Endothelial cell of umbilical vein (primary cell): ENCODE data around the gene DGCR8. TPM values are rescaled to one million over a fixed set of nuclear protein-coding genes. Genes with fewer than 3 reads are reported as not detected.

ENCODE experiments used
- BruUV-seq: library from RNA; stranded (reverse); fragments of 400-500 nt; replicated peaks from 2 replicates; lab custom pipeline; 2021; lab: Mats Ljungman, UMichigan
- CTCF ChIA-PET: fragments of 300-600, 350-600 bp; sonication (Branson Sonifier 250); formaldehyde crosslinking; loops from one replicate; lab custom pipeline; 2021; ENCODE audit warnings: antibody characterized with exemption, inconsistent platforms; lab: Charles Lee
- POLR2A ChIA-PET: fragments of 300-600, 350-600 bp; sonication (Branson Sonifier 250); formaldehyde crosslinking; loops from one replicate; lab custom pipeline; 2021; ENCODE audit warnings: antibody characterized with exemption, inconsistent platforms; lab: Charles Lee
- DNase-seq: peaks from one replicate; pipeline ENCODE4 v3.0.0-alpha.2; 2011; ENCODE audit warnings: low read depth, low spot score
- FAIRE-seq: peaks from 2 replicates; lab custom pipeline; 2011; peaks lifted over from hg19 to GRCh38; lab: Jason Lieb, UNC
- H2AFZ ChIP-seq: 2 replicates; pipeline ENCODE4 v1.6.0; 2012; ENCODE audit warnings: low read depth, low read length, control low read depth, inconsistent platforms
- H3K27ac ChIP-seq: 2 replicates; pipeline ENCODE4 v1.5.1; 2011; ENCODE audit warnings: low read depth, mild to moderate bottlenecking, control low read depth, low read length, moderate library complexity; ENCODE audit not compliant: insufficient read depth
- H3K27me3 ChIP-seq, 2 experiments: 2 replicates each; pipeline versions ENCODE4 v1.6.0 to v1.6.1; 2011; ENCODE audit warnings: low read length in 2 of 2, mixed read lengths in 1 of 2; ENCODE audit not compliant: control insufficient read depth in 2 of 2, insufficient read depth in 2 of 2
- H3K36me3 ChIP-seq, 2 experiments: 2 replicates in 1 of 2; 3 replicates in 1 of 2; pipeline ENCODE4 v1.5.1; 2011; ENCODE audit warnings: low read length in 2 of 2, mild to moderate bottlenecking in 1 of 2, moderate library complexity in 1 of 2; ENCODE audit not compliant: control insufficient read depth in 2 of 2, insufficient read depth in 2 of 2; ENCODE audit errors: extremely low read depth in 1 of 2
- H3K4me1 ChIP-seq: 3 replicates; pipeline ENCODE4 v1.5.1; 2011; ENCODE audit warnings: mild to moderate bottlenecking, low read length; ENCODE audit not compliant: control insufficient read depth, insufficient read depth; ENCODE audit errors: extremely low read depth
- H3K4me2 ChIP-seq: 2 replicates; pipeline ENCODE4 v1.6.1; 2011; ENCODE audit warnings: low read length, control low read depth, mixed read lengths; ENCODE audit not compliant: insufficient read depth
- H3K4me3 ChIP-seq, 3 experiments: fragments of 200-600 bp in 1 of 3; sonication (generic), shearing (Covaris generic) in 1 of 3; replicated peaks in 1 of 3; 2 replicates each; pipeline ENCODE4 v1.5.1; 2011 to 2016; ENCODE audit warnings: control low read depth in 3 of 3, low read length in 3 of 3, mild to moderate bottlenecking in 2 of 3, inconsistent platforms in 1 of 3, low read depth in 1 of 3, moderate library complexity in 1 of 3; ENCODE audit not compliant: insufficient read depth in 1 of 3
- H3K79me2 ChIP-seq: 2 replicates; pipeline ENCODE4 v1.6.0; 2012; ENCODE audit warnings: low read length, inconsistent platforms; ENCODE audit not compliant: control insufficient read depth, insufficient read depth
- H3K9ac ChIP-seq: replicated peaks from 2 replicates; pipeline ENCODE3; 2011; ENCODE audit warnings: low read length, control low read depth; ENCODE audit not compliant: insufficient read depth; ENCODE audit errors: extremely low read depth
- H3K9me1 ChIP-seq: replicated peaks from 3 replicates; pipeline ENCODE4 v1.6.0; 2011; ENCODE audit warnings: mild to moderate bottlenecking, low read length; ENCODE audit not compliant: control insufficient read depth, insufficient read depth; ENCODE audit errors: extremely low read depth
- H3K9me3 ChIP-seq: replicated peaks from 2 replicates; pipeline ENCODE4 v1.5.1; 2012; ENCODE audit warnings: low read length, inconsistent platforms; ENCODE audit not compliant: control insufficient read depth, insufficient read depth
- H4K20me1 ChIP-seq: replicated peaks from 2 replicates; pipeline ENCODE3; 2011; ENCODE audit warnings: mild to moderate bottlenecking, low read length; ENCODE audit not compliant: control insufficient read depth, insufficient read depth; ENCODE audit errors: extremely low read depth
- EZH2 ChIP-seq: IDR thresholded peaks from 2 replicates; pipeline ENCODE4 v1.6.1; 2012; ENCODE audit warnings: borderline replicate concordance, low read depth, mild to moderate bottlenecking, moderate library complexity, low read length, inconsistent platforms; ENCODE audit not compliant: severe bottlenecking
- FOS ChIP-seq: IDR thresholded peaks from 2 replicates; pipeline ENCODE4 v1.6.1; 2011; ENCODE audit warnings: mild to moderate bottlenecking, low read length, moderate library complexity, borderline replicate concordance; ENCODE audit not compliant: insufficient read depth
- GATA2 ChIP-seq: IDR thresholded peaks from 2 replicates; pipeline ENCODE4 v1.7.0; 2011; ENCODE audit warnings: low read depth, mild to moderate bottlenecking, moderate library complexity, mixed read lengths, low read length; ENCODE audit not compliant: insufficient read length, insufficient read depth
- JUN ChIP-seq: IDR thresholded peaks from 2 replicates; pipeline ENCODE4 v1.6.1; 2011; ENCODE audit warnings: borderline replicate concordance, low read depth; ENCODE audit not compliant: insufficient read length, insufficient read depth
- MYC ChIP-seq: IDR thresholded peaks from one replicate; pipeline ENCODE4 v1.6.1; 2011; ENCODE audit warnings: mild to moderate bottlenecking, low read depth, low read length
- POLR2A ChIP-seq: IDR thresholded peaks from 2 replicates; pipeline ENCODE4 v1.6.1; 2012; ENCODE audit warnings: low read depth, mild to moderate bottlenecking, control low read depth, low read length
- POLR2AphosphoS5 ChIP-seq: IDR thresholded peaks from 2 replicates; pipeline ENCODE4 v1.6.1; 2012; ENCODE audit warnings: low read depth, mild to moderate bottlenecking, control low read depth, low read length, moderate library complexity; ENCODE audit not compliant: insufficient read depth
- dilution Hi-C: fragments of 300-500 bp; cut with MboI; formaldehyde crosslinking; loops from one replicate; pipeline ENCODE4 v1.15.0; 2019; ENCODE audit warnings: low sequenced_read_pairs; ENCODE audit not compliant: extremely low pct_ligation_motif_present
- intact Hi-C: fragments of 100-400 bp; cut with micrococcal nuclease; formaldehyde crosslinking; loops from one replicate; pipeline ENCODE4 v1.10.0; 2022
- polyA plus RNA-seq, 4 experiments: library from polyadenylated mRNA; depleted of rRNA in 3 of 4; stranded (reverse) in 3 of 4; unstranded in 1 of 4; fragments of >200 nt; gene quantifications; 2 replicates each; pipeline versions ENCODE4 v1.2.1 to v1.2.3, GENCODE V29; 2011 to 2012; ENCODE audit warnings: missing spikeins in 1 of 4
- total RNA-seq: library from RNA; stranded (reverse); gene quantifications from 2 replicates; pipeline ENCODE4 v1.2.3, GENCODE V29; 2021
- TF ChIP-seq, protein P1 (sequence below), 2 donors: IDR thresholded peaks; 1 replicate in 1 of 2; 2 replicates in 1 of 2; pipeline ENCODE4 v1.5.1; 2011; ENCODE audit warnings: low read length in 2 of 2, mild to moderate bottlenecking in 2 of 2, moderate library complexity in 2 of 2, control low read depth in 1 of 2, inconsistent platforms in 1 of 2, low read depth in 1 of 2; ENCODE audit not compliant: insufficient read depth in 1 of 2; ENCODE audit errors: extremely low read depth in 1 of 2
- TF ChIP-seq, protein P2 (sequence below): IDR thresholded peaks from 2 replicates; pipeline ENCODE4 v1.6.1; 2011; ENCODE audit not compliant: insufficient read depth, insufficient read length

DGCR8 gene
- total and polyA plus RNA-seq, 2 donors (not counting 3 experiments of a cell fraction or from before 2014, with no cell fraction given) = 32.7 to 64.2 TPM

DNA sequence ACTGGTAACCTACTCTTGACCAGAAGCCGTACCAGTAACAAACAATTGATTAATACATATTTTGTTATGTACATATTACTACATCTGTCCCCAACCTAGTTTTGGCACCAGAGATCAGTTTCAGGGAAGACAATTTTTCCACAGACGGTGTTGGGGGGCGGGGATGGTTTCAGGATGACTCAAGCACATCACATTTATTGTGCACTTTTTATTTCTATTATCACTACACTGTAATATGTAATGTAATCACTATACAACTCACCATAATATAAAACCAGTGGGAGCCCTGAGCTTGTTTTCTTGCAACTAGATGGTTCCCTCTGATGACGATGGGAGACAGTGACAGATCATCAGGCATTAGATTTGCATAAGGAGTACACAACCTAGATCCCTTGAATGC lies 15.5 kb downstream of the DGCR8 start:
- FAIRE-seq (no peak), DNase-seq (no peak)
- no peak overlapping the region for H3K4me2 ChIP-seq
- H3K4me3 ChIP-seq = no peak overlapping the region
- no peaks in the 10 kb centered on the region for H4K20me1 ChIP-seq
- H3K9ac ChIP-seq = no peak overlapping the region
- TF ChIP-seq POLR2A (no peak), EZH2 (no peak), MYC (no peak), GATA2 (no peak), FOS (no peak), JUN (no peak), POLR2AphosphoS5 (no peak)
- TF ChIP-seq, protein P1, sequence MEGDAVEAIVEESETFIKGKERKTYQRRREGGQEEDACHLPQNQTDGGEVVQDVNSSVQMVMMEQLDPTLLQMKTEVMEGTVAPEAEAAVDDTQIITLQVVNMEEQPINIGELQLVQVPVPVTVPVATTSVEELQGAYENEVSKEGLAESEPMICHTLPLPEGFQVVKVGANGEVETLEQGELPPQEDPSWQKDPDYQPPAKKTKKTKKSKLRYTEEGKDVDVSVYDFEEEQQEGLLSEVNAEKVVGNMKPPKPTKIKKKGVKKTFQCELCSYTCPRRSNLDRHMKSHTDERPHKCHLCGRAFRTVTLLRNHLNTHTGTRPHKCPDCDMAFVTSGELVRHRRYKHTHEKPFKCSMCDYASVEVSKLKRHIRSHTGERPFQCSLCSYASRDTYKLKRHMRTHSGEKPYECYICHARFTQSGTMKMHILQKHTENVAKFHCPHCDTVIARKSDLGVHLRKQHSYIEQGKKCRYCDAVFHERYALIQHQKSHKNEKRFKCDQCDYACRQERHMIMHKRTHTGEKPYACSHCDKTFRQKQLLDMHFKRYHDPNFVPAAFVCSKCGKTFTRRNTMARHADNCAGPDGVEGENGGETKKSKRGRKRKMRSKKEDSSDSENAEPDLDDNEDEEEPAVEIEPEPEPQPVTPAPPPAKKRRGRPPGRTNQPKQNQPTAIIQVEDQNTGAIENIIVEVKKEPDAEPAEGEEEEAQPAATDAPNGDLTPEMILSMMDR (IDR thresholded peaks at IDR 0.05; ENCODE audit: extremely low read depth in 1 of 2, insufficient read depth in 1 of 2, low read depth in 1 of 2, low read length in 2 of 2) = no peak
- TF ChIP-seq, protein P2, sequence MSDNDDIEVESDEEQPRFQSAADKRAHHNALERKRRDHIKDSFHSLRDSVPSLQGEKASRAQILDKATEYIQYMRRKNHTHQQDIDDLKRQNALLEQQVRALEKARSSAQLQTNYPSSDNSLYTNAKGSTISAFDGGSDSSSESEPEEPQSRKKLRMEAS = no peak
- H3K9me1 ChIP-seq = no peaks in the 10 kb centered on the region
- H3K9me3 ChIP-seq = no peaks in the 10 kb centered on the region
- peaks cover 59 to 62% of the 10 kb centered on the region in 2 experiments for H3K36me3 ChIP-seq
- ChIA-PET CTCF (no interaction called here), POLR2A (no interaction called here)
- H3K4me1 ChIP-seq = no peaks in the 10 kb centered on the region
- peaks cover 43% of the 10 kb centered on the region for H3K79me2 ChIP-seq
- no peak overlapping the region for H3K27ac ChIP-seq
- BruUV-seq = no TSS peak
- H3K27me3 ChIP-seq = no peaks in the 10 kb centered on the region
- intact Hi-C loops (no loop called here), dilution Hi-C loops (no loop called here)
- H2AFZ ChIP-seq = no peak overlapping the region
